HFFc6 (cell line): Measurements from ENCODE around the gene LEMD1. TPM values are rescaled to one million over a fixed set of nuclear protein-coding genes. Genes with fewer than 3 reads are reported as not detected.
A peak's percentile ranks its signal among the peaks of the same experiment; 100 is the strongest.

Source experiments
- DNase-seq: peaks from one replicate; pipeline ENCODE4 v3.0.0-alpha.2; 2018
- H3K27ac Mint-ChIP-seq: 2 replicates; pipeline ENCODE4 v1.8.0; 2020; ENCODE audit warnings: mild to moderate bottlenecking, mixed read lengths
- H3K27me3 Mint-ChIP-seq: 2 replicates; pipeline ENCODE4 v1.8.0; 2021; ENCODE audit warnings: mild to moderate bottlenecking, moderate library complexity, mixed read lengths; ENCODE audit not compliant: insufficient read depth
- H3K36me3 Mint-ChIP-seq: 2 replicates; pipeline ENCODE4 v1.8.0; 2021; ENCODE audit warnings: low read depth, mixed read lengths
- H3K4me1 Mint-ChIP-seq: 2 replicates; pipeline ENCODE4 v1.8.0; 2020; ENCODE audit warnings: low read depth, mixed read lengths
- H3K4me3 Mint-ChIP-seq: 2 replicates; pipeline ENCODE4 v1.8.0; 2020; ENCODE audit warnings: mild to moderate bottlenecking, moderate library complexity, mixed read lengths
- H3K9me3 Mint-ChIP-seq: 2 replicates; pipeline ENCODE4 v1.8.0; 2020; ENCODE audit warnings: mild to moderate bottlenecking, mixed read lengths
- CTCF ChIP-seq: fragments of 200-600 bp; sonication (generic); IDR thresholded peaks from 2 replicates; pipeline ENCODE4 v1.5.0; 2021; ENCODE audit warnings: antibody characterized with exemption, mild to moderate bottlenecking
- total RNA-seq, 6 experiments: library from RNA; stranded (reverse); fragmentation: NEBNext Ultra II Directional; extraction: Animal tissue kit (Norgen Biotek cat#: 25700); gene quantifications; 2 replicates in 1 of 6; 3 replicates in 5 of 6; pipeline ENCODE4 v1.2.3, GENCODE V29; 2021

Gene LEMD1
- total RNA-seq, 6 experiments from 2014 or later = not detected

- no peak for TF ChIP-seq CTCF
- no peak for DNase-seq
- H3K4me3 Mint-ChIP-seq = peak overlapping the region; percentile 58; the same call in 1 of the 2 replicates
- H3K36me3 Mint-ChIP-seq = no peaks in the 10 kb centered on the region
- peaks cover 39% of the 10 kb centered on the region for H3K27me3 Mint-ChIP-seq
- H3K27ac Mint-ChIP-seq = no peak overlapping the region
- no peaks in the 10 kb centered on the region for H3K9me3 Mint-ChIP-seq
- H3K4me1 Mint-ChIP-seq = no peaks in the 10 kb centered on the region; the same call in 1 of the 2 replicates
Observed at GRCh38 chr1:205449750-205450443, 28.0 kb upstream of the LEMD1 start.

GRCh38 chr1:205449254-205449749 lies 27.4 kb upstream of the LEMD1 start:
- no peak for TF ChIP-seq CTCF
- no peaks in the 10 kb centered on the region; the same call in 1 of the 2 replicates for H3K4me1 Mint-ChIP-seq
- no peak overlapping the region; the same call in 1 of the 2 replicates for H3K27ac Mint-ChIP-seq
- H3K9me3 Mint-ChIP-seq = no peaks in the 10 kb centered on the region
- H3K4me3 Mint-ChIP-seq = peak overlapping the region; percentile 58; the same call in 1 of the 2 replicates
- DNase-seq = no peak
- peaks cover 38% of the 10 kb centered on the region for H3K27me3 Mint-ChIP-seq
- H3K36me3 Mint-ChIP-seq = no peaks in the 10 kb centered on the region

GRCh38 chr1:205448540-205449253 lies 26.8 kb upstream of the LEMD1 start:
- Mint-ChIP-seq H3K27ac (no peak overlapping the region), H3K4me3 (no peak overlapping the region), H3K4me1 (no peaks in the 10 kb centered on the region; the same call in 1 of the 2 replicates), H3K27me3 (peaks cover 39% of the 10 kb centered on the region), H3K9me3 (no peaks in the 10 kb centered on the region), H3K36me3 (no peaks in the 10 kb centered on the region)
- no peak for DNase-seq
- no peak for TF ChIP-seq CTCF

GRCh38 chr1:205447457-205448341 lies 25.8 kb upstream of the LEMD1 start:
- Mint-ChIP-seq H3K36me3 (no peaks in the 10 kb centered on the region), H3K4me3 (no peak overlapping the region; the same call in 1 of the 2 replicates), H3K9me3 (no peaks in the 10 kb centered on the region), H3K27ac (no peak overlapping the region), H3K4me1 (no peaks in the 10 kb centered on the region; the same call in 1 of the 2 replicates), H3K27me3 (peaks cover 43% of the 10 kb centered on the region)
- no peak for TF ChIP-seq CTCF
- no peak for DNase-seq

- Mint-ChIP-seq H3K4me3 (no peak overlapping the region), H3K9me3 (no peaks in the 10 kb centered on the region), H3K4me1 (no peaks in the 10 kb centered on the region; the same call in 1 of the 2 replicates), H3K36me3 (no peaks in the 10 kb centered on the region), H3K27ac (no peak overlapping the region), H3K27me3 (peaks cover 44% of the 10 kb centered on the region)
- DNase-seq = no peak
- TF ChIP-seq CTCF = no peak
Observed at GRCh38 chr1:205446828-205447227, 25.0 kb upstream of the LEMD1 start.
